ENCODE measurements around the gene SLC30A7. TPM values are rescaled to one million over a fixed set of nuclear protein-coding genes. Genes with fewer than 3 reads are reported as not detected.
A peak's percentile ranks its signal among the peaks of the same experiment; 100 is the strongest.

SLC30A7 gene
- total RNA-seq, 1 experiment from 2014 or later, result 41.3 TPM

DNA sequence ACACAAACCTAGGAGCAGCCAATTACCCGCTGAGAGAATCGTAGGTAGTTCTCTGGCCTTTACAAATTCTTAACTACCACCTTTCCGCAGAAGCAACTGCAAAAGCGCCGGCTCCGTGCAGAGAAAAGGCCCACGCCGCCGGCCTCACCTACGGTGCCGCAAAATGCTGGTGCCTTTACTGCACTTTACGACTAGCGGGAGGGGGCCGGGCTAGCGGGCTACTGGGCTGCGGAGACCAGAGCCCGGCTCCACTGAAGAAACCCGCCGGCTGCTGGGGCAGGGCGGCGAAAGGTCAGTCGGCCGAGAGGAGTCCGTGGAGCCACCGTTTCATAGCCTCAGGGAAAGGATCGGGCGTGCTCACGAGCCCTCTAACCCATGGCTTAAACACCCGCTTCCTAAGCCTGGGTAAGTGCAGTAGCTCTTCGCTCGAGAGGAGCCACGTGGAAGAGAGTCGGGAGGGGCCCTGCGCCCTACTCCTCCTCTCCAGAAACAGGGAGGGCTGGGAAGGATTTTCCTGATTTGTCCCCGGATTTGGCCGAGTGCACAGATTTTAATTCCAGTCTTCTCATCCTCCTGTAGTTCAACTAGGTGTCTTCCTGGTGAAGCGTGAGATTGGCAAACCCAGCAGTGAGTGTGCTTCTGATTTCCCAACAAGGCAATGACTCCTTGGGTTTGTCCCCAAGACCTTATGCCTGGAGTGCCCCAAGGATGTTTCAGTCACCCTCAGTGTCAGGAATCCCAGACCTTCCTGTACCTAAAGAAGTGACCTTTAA, 130.0 kb downstream of the SLC30A7 start, which contains the start of gene DPH5:
DPH5 (minus strand) TSS at position 128 of the 773 bp plus-strand sequence. CDS start 341 bp downstream, outside the sequence.
- peak; percentile 81 for DNase-seq (ENCODE audit: low spot score)

DNA sequence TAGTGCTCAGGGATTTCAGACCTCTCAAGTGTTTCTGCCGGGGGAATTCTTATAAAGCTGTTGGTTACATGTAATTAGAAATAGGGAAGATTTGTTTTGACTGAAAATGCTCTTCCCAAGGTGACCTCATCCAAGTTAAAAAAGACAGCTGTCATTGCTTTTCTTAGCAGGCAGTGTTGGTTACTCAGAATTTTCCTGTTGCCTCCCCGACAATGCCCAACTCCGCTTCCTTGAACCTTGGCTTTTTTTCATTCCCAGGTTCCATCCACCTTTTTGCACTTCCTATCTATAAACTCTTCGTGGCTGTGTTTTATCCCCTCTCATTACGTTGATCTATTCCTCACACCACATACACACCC, 130.5 kb downstream of the SLC30A7 start:
- DNase-seq (ENCODE audit: low spot score), result no peak

DNA sequence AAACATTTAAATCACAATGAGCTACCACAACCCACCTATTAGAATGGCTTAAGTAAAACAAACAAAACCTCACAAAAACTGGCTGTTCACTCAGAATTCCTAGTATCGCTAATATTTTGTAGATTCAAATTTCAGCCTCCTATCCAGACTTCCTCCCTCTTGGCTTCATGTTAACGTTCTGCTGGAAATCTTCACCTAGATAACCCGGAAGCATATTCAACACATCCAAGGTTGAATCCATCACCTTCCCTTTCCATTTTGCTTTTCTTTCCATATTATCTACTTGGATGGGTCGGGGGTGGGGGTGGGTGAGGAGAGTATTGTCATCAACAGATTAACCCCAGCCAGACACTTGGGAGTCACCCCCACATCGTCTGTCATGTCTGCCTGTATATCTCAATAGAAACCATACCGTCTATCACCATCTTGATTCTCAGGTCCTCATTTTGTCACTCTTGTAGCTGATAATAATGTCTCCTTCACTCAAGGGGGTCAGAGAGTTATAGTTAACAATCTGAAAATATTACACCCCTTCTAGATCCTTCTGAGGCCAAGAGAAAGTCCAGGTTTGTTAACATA, 131.4 kb downstream of the SLC30A7 start:
- DNase-seq (ENCODE audit: low spot score), result no peak

DNA sequence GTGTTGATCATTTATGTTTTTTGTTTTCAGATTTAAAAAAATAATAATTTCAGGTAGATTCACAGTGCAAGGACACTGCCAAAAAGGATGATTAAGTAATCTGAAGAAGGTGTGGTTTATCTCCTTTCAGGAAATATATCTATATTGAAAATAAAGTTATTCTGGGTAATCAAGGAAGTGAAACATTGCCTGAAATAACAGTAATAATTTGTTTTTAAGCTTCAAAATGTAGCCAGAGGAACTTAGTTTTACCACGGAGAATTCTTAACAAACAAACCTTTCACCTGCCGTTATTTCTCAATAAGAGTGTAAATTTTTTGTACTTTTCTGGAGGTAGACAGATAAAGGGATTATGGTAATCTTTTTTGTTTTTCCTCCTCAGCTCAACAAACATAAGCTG, 132.6 kb downstream of the SLC30A7 start:
- DNase-seq (ENCODE audit: low spot score), result no peak

DNA sequence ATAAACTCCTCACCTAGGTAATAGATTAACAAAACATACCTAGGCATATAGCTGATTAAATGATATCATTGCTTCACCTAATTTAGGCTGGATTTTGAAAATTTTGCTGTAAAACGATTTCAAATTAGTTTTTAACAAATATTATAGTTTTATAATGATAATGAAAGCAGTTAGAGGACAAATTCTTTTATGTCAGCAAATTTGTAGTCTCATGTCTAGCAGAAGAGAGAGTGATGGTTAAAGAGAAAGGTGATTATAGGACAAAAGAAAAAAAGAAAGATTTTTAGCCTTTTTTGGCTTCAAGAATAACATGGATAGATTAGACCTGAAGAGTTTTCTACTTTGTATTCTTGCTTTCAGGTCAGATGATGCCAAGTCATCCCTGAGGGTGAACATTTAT, 133.3 kb downstream of the SLC30A7 start:
- DNase-seq (ENCODE audit: low spot score), result no peak

DNA sequence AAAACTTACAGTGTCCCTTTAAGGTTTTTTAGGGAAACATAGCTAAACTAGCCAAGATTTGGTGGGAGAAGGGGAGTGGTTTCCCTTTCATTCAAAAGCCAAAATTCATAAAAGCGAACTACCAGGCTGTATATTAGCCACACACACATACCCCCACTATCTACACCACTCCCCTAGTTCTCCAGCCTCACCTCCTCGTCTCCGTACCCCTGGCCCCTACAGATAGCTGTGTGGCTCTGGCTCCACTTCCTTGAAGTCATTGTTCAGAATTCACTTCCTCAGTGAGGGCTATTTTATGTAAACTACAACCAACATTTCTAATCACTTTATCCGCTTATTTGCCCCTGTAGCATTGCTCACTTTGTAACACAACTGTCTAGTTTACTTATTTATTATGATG, 135.0 kb downstream of the SLC30A7 start:
- no peak for DNase-seq (ENCODE audit: low spot score)

Other genes starting within 250 kb of the SLC30A7 start
- 38.4 and 54.9 TPM in 2 replicates for gene VCAM1, start 176.3 kb upstream of the SLC30A7 start, total RNA-seq (2014; rRNA removed; shearing (Covaris generic))
- gene EXTL2, start 1.2 kb upstream of the SLC30A7 start, total RNA-seq (2014; rRNA removed; shearing (Covaris generic)), result 21.8 and 31.1 TPM in 2 replicates
- 37.2 and 49.6 TPM in 2 replicates for gene DPH5, start 129.7 kb downstream of the SLC30A7 start, total RNA-seq (2014; rRNA removed; shearing (Covaris generic))